ENCODE measurements around the gene SGSH.
"Not testable (repeated sequence)": the region's sequence is repeated elsewhere in the genome, so short reads cannot be mapped to it uniquely, and the experiment has no call there.

Gene SGSH

GRCh38 chr17:80212109-80212508 is 8.0 kb downstream of the SGSH start:
- DNase-seq, result no peak

DNA sequence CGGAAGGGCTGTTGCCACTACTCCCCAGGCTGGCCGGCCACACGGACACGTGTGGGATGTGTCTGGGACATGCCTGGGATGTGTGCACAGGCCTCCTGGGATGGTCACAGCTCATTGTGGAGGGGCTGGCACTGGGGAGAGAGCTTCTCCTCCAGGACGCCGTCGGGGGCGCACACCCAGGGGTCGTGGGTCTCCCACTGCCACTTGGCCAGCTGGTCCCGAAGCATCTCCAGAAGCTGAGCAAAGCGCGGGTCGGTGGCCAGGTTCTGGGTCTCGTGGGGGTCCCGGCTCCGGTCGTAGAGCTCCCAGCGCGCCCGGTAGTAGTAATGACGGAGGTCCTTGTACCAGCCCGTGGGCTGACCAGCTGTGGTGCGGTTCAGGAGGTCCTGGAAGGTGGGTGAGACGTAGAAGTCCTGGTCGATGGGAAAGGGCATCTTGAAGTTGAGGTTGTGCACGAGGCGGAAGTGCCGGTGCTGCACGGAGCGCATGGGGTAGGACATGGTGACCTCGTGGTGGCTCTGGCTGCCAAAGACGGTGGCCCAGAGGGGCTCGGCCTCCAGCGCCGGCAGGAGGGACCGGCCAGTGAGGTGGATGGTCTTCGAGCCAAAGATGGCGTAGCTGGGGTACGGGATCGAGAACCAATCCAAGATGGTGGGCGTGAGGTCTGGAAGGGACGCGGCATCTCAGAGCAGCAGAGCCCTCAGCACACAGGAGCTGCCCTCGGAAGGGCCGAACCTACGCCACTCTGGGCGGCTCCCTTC is 9.6 kb downstream of the SGSH start:
- no peak for DNase-seq

DNA sequence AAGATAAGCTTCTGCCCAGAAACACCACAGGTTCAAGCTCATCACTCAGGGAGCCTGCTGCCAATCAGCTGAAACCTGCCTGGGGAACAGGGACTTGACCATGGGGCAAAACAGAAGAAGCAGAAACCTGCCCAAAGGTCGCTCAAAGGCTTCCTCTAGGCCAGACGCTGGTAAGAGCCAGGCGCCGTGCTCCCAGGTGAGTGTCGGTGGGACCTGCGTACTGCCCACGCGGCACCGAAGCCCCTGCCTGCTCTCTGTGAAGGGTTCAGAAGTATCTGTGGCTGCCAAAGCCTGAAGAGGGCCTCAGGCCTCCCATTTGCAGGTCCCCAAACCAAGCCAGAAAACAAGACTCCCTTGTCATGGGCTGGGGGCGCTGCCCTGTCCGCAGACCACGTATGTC is 10.4 kb downstream of the SGSH start:
- no peak for DNase-seq

DNA sequence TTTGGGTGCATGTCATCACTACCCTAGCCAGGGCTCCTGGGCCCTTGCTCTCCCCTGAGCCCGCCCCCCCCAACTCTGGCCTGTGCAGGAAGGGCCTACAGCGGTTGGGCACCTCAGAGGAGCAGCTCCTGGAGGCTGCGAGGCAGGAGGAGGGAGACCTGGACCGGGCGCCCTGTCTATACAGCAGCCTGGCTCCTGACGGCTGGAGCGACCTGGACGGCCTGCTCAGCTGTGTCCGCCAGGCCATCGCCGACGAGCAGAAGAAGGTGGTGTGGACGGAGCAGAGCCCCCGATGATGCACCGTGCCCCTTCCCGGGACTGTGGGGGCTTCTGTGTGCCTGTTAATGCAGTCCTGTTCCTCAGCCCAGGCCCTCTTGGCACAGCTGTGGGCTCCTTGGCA is 12.1 kb downstream of the SGSH start:
- no peak for DNase-seq

DNA sequence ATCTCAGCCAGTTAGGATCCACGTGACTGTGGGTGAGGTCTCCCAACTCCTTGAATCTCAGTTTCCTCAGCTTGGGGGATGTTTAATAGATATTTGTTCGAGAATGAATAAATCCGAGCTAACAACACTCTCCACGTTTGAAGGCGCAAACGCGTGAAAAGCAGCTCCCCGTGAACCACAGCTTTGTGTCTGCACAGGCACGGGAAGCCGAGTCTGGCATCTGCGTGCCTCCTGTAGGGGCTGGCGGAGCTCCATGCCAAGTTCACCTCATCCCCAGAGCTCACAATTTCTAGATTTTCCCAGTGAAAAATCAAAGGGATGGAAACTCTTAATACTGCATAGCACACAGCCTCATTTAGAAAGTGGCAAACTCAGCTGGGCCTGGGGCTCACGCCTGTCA is 14.3 kb downstream of the SGSH start:
- DNase-seq, result no peak

- no peak for DNase-seq
Measured at GRCh38 chr17:80204626-80205468, 15.3 kb downstream of the SGSH start.

DNA sequence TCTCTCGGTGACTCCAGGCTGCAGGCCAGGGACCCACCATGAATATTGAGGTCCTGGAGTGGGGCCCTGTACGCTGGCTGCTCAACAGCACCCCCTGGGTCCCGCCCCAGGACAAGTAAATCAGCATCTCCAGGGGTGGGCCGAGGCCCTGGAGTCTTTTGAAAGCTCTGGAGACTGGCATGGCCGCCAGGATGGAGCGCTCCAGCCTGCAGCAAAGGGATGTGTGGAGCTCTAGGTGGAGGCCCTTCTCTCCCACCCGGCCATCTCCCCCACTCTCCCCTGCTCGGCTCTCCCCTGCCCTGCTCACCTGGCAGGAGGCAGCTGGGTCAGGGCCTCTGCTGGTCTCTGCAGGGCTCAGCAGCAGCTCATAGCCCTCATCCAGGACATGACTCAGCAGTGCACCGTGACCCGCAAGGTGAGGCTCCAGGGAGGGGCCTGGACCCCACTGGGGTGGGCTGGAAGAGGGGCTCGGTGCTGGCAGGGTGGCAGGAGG is 16.6 kb downstream of the SGSH start:
- DNase-seq, result no peak

- DNase-seq, result no peak
Measured at GRCh38 chr17:80202197-80202596, 17.9 kb downstream of the SGSH start.

- no peak for DNase-seq
Measured at GRCh38 chr17:80201446-80201845, 18.7 kb downstream of the SGSH start.

- DNase-seq, result not testable (repeated sequence)
Measured at GRCh38 chr17:80199295-80199694, 20.8 kb downstream of the SGSH start.

- no peak for DNase-seq
Measured at GRCh38 chr17:80198144-80198661, 21.9 kb downstream of the SGSH start.

DNA sequence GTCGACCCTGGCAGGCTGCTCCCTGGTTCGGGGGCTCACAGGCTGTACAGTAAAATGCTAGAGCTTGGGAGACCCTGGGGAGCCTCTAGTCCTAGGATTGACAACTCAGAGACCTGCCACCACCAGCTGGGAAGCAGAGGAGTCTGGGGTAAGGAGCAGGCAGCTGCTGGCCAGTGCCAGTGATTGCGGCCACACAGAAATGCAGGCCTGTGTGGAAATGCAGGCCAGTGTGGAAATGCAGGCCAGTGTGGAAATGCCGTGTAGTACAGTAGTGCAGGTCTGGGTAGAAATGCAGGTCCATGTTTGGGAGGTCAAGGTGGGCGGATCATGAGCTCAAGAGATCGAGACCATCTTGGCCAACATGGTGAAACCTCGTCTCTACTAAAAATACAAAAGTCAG is 23.5 kb downstream of the SGSH start:
- no peak for DNase-seq

DNA sequence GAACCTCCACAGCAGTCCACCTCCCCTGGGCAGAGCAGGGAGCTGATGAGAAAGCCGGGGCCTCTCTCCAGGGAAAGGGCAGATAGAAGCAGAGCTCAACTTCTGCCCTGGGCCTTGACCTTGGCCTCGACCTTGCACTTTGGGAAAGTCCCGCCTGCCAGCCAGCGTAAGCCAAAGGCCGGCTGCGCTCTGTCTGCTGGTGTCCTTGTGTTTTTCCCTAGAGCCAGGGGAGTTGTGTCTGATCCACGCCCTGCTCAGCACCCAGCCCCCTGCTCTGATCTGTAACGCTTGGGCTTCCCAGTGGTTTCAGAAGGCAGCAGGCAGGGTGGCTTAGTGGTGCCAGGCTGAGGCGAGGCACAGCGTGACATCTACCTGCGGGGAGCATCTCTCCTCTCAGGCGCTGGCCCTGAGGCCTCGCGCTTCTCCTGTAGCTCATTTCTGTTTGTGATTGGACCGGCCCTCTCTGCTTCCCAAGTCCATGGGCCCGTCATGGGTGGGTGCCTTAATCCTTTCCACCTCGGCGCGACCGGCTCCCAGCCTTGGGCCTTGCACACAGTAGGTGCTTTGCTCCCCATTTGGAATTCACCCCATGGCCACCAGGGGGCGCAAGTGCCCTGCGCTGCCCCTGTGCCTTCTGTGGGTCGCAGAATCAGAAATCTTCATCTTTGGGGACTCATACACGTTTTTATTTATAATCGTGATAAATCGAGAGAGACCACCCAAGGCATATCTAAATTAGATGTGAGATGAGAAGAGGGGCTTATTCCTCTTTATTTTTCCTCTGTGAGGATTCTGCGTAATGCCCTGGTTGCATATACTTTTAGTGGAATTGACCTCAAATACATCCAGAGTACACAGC is 24.2 kb downstream of the SGSH start:
- peak in 1 of 56 donors; percentile 31 for DNase-seq

GRCh38 chr17:80195141-80195540 is 25.0 kb downstream of the SGSH start:
- DNase-seq, result no peak

DNA sequence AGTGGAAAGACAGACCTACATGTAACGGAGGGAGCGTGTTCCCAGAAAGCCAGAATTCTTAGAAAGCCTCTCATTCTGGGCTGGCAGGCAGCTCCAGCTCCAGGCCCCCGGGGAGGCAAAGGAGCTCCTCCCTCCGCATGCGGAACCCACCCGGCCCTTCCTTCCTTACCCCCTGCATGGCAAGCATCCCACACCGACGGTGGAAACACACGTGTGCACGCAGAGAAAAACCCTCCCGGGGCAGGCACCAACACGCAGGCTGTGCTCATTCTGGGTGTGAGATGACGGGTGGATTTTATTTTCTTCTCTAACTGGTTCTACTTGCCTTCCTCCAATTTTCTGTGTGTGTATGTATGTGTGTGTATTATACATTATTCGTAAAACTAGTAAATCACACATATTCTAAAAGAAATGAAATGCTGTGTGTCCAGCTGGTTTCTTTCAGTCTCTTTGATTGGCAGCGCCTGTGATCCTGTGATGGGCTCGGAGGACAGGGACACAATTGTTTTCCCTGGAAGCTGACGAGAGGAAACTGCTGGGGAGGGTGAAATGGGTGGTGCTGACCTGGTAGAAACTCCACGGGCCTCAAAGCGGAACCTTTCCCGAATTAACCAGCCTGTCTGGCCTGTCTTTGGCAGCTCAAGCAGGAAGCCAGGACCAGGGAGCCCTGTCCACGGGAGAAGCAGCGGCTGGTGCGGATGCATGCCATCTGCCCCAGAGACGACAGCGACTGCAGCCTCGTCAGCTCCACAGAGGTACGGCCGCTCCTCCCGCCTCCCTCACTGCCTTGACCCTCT is 28.1 kb downstream of the SGSH start:
- DNase-seq, result peak in 35 of 56 donors; percentile 8 to 69 (median 39)

GRCh38 chr17:80191192-80191591 is 28.9 kb downstream of the SGSH start:
- DNase-seq, result no peak

DNA sequence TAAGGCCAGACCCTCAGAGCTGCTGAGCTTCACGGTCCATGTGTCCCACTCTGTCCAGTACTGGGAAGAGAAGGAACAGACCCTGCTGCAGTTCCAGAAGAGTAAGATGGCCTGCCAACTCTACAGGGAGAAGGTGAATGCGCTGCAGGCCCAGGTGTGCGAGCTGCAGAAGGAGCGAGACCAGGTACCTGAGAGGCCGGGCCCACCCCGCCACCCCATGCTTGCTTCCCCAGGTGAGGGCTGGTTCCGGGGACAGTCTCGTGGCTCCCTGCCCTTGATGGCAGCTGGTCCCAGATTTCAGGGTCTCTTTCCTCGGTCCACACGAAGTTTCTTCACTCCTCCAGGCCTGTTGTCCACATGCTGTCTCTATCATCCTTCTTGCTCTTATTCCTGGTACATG is 29.4 kb downstream of the SGSH start:
- DNase-seq, result no peak

- no peak for DNase-seq
Measured at GRCh38 chr17:80189611-80190010, 30.5 kb downstream of the SGSH start.

DNA sequence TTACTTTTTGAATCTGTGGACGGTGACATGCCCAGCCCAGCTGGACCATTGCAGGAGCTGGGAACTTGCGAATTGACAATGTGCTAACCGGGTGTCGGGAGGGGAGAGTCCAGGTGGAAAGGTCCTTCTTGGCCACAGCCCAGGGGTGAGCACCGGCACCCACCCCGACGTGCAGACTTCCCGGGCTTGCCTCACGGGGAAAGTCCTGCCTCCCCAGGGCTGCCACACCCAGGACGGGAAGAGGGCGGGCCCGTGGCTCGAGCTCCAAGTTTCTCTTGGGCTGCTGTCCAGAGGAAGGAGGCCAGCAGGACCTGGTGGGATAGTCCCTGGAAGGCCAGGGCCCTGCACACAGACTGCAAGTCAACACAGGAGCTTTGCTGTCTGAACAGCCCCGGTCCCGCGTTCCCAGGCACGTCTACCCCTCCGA is 32.6 kb downstream of the SGSH start:
- DNase-seq, result no peak

DNA sequence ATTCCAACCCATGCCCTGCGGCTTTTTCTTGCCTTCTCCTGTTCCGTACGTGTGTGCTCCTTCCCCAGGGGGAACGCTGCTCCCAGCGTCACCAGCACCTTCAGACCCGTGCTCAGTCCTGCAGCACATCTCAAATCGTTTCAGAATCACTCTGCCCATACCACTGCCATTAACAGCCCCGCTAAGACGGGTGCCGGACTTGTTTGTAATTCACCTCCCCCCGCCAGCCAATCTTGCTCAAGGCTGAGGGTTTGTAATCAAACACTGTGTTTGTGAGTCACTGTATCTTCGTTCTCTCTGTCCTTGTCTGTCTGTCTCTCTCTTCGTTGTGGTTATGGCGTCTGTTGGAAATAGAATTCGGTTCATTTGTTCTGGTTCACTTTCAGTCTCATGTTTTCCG is 33.0 kb downstream of the SGSH start:
- no peak for DNase-seq

- no peak for DNase-seq
Measured at GRCh38 chr17:80185968-80186367, 34.2 kb downstream of the SGSH start.

Measured in amygdala (tissue), 56 donors.